Measurements from ENCODE around the gene UGT1A7. TPM values are rescaled to one million over a fixed set of nuclear protein-coding genes. Genes with fewer than 3 reads are reported as not detected.

The UGT1A7 gene
- polyA plus RNA-seq, 1 donor (not counting 4 experiments of a cell fraction or from before 2014, with no cell fraction given) = 0.87 TPM

- Histone ChIP-seq H3K9me1 (ENCODE audit: control insufficient read depth, extremely low read depth, insufficient read depth, low read length) (no peaks in the 10 kb centered on the region), H3K9ac (ENCODE audit: control insufficient read depth, extremely low read depth, insufficient read depth, low read length) (no peak overlapping the region), H3K27me3 (ENCODE audit: control insufficient read depth, extremely low read depth, insufficient read depth, low read length) (no peaks in the 10 kb centered on the region), H3K36me3 (ENCODE audit: control insufficient read depth in 2 of 2, extremely low read depth in 1 of 2, insufficient read depth in 2 of 2, low read length in 2 of 2) (peaks cover 3 to 13% of the 10 kb centered on the region in 2 experiments), H4K20me1 (ENCODE audit: control insufficient read depth, extremely low read depth, insufficient read depth, low read length) (no peaks in the 10 kb centered on the region), H3K4me2 (ENCODE audit: control insufficient read depth, extremely low read depth, insufficient read depth, low read depth, low read length) (no peak overlapping the region), H3K79me2 (ENCODE audit: control insufficient read depth, insufficient read depth, low read length) (peaks cover 39% of the 10 kb centered on the region), H3K27ac (ENCODE audit: control insufficient read depth, insufficient read depth, low read length) (no peak overlapping the region), H2AFZ (ENCODE audit: control insufficient read depth, low read length) (no peak overlapping the region), H3K9me3 (ENCODE audit: control insufficient read depth, low read depth, low read length) (no peaks in the 10 kb centered on the region), H3K4me3 (ENCODE audit: control insufficient read depth in 2 of 3, extremely low read depth in 1 of 3, insufficient read depth in 2 of 3, low read depth in 1 of 3, low read length in 3 of 3) (no peak overlapping the region), H3K4me1 (ENCODE audit: control insufficient read depth, extremely low read depth, insufficient read depth, low read length) (peaks cover 9% of the 10 kb centered on the region)
- dilution Hi-C loops (cut with MboI; ENCODE audit: extremely low pct_ligation_motif_present, low sequenced_read_pairs) = no loop called here
- TF ChIP-seq EZH2 (IDR thresholded peaks at IDR 0.05; ENCODE audit: low read length) (no peak), CTCF (optimal IDR thresholded peaks at IDR 0.05 in 1 of 3, IDR thresholded peaks at IDR 0.05 in 1 of 3, conservative IDR thresholded peaks at IDR 0.05 in 1 of 3; ENCODE audit: extremely low read depth in 1 of 3, insufficient read depth in 2 of 3, low read length in 3 of 3) (no peak)
- FAIRE-seq (no peak), DNase-seq (ENCODE audit: low read depth, low spot score) (no peak)
These were observed 31.5 kb downstream of the UGT1A7 start for GRCh38 chr2:233713262-233713615.

DNA sequence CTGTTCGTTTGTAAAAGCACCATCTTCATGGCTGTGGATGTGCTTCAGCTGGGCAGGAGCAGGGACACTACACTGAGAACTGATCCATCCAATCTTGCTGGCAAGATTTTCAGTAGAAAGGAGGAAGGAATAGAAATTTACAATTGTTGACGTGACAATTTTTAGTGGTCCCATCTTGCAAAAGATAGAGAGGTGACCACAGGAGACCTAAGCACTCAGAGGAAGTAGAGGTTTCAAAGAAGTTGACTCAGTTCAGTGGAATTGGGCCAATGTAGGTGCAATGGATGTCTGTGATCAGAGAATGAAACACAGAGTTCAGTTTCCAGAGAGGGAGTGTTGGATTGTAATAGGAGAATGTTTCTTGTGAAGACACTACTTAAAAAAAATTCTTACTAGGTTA lies 32.4 kb downstream of the UGT1A7 start:
- FAIRE-seq = no peak
- DNase-seq (ENCODE audit: low read depth, low spot score) = no peak

More for the DNA sequence above, 32.4 kb downstream of the UGT1A7 start:
- Histone ChIP-seq H3K4me2 (ENCODE audit: control insufficient read depth, extremely low read depth, insufficient read depth, low read depth, low read length) (no peak overlapping the region), H3K9ac (ENCODE audit: control insufficient read depth, extremely low read depth, insufficient read depth, low read length) (no peak overlapping the region), H4K20me1 (ENCODE audit: control insufficient read depth, extremely low read depth, insufficient read depth, low read length) (no peaks in the 10 kb centered on the region), H3K9me1 (ENCODE audit: control insufficient read depth, extremely low read depth, insufficient read depth, low read length) (no peaks in the 10 kb centered on the region), H3K4me3 (ENCODE audit: control insufficient read depth in 2 of 3, extremely low read depth in 1 of 3, insufficient read depth in 2 of 3, low read depth in 1 of 3, low read length in 3 of 3) (no peak overlapping the region), H3K4me1 (ENCODE audit: control insufficient read depth, extremely low read depth, insufficient read depth, low read length) (peaks cover 7% of the 10 kb centered on the region), H3K27ac (ENCODE audit: control insufficient read depth, insufficient read depth, low read length) (no peak overlapping the region), H3K79me2 (ENCODE audit: control insufficient read depth, insufficient read depth, low read length) (peaks cover 31% of the 10 kb centered on the region), H3K9me3 (ENCODE audit: control insufficient read depth, low read depth, low read length) (no peaks in the 10 kb centered on the region), H2AFZ (ENCODE audit: control insufficient read depth, low read length) (no peak overlapping the region), H3K27me3 (ENCODE audit: control insufficient read depth, extremely low read depth, insufficient read depth, low read length) (no peaks in the 10 kb centered on the region), H3K36me3 (ENCODE audit: control insufficient read depth in 2 of 2, extremely low read depth in 1 of 2, insufficient read depth in 2 of 2, low read length in 2 of 2) (peaks cover 3 to 13% of the 10 kb centered on the region in 2 experiments)
- dilution Hi-C loops (cut with MboI; ENCODE audit: extremely low pct_ligation_motif_present, low sequenced_read_pairs) = no loop called here
- TF ChIP-seq CTCF (optimal IDR thresholded peaks at IDR 0.05 in 1 of 3, IDR thresholded peaks at IDR 0.05 in 1 of 3, conservative IDR thresholded peaks at IDR 0.05 in 1 of 3; ENCODE audit: extremely low read depth in 1 of 3, insufficient read depth in 2 of 3, low read length in 3 of 3) (no peak), EZH2 (IDR thresholded peaks at IDR 0.05; ENCODE audit: low read length) (no peak)
